Measurements from ENCODE around the gene PDE6B.

- TF ChIP-seq CTCF (IDR thresholded peaks at IDR 0.05; ENCODE audit: poor library complexity, severe bottlenecking) (no peak), POLR2AphosphoS5 (IDR thresholded peaks at IDR 0.05) (no peak), RAD21 (conservative IDR thresholded peaks at IDR 0.05) (no peak), EP300 (conservative IDR thresholded peaks at IDR 0.05; ENCODE audit: poor library complexity, severe bottlenecking) (no peak), EZH2 (IDR thresholded peaks at IDR 0.05; ENCODE audit: borderline replicate concordance, insufficient read depth, low read length, poor library complexity, severe bottlenecking) (no peak), SMC3 (conservative IDR thresholded peaks at IDR 0.05; ENCODE audit: poor library complexity) (no peak), MXI1 (conservative IDR thresholded peaks at IDR 0.05; ENCODE audit: poor library complexity, severe bottlenecking) (no peak)
Observed at GRCh38 chr4:687048-687970, 61.9 kb downstream of the PDE6B start.
